K562 (cell line): ENCODE data around the gene C19orf47. TPM values are rescaled to one million over a fixed set of nuclear protein-coding genes. Genes with fewer than 3 reads are reported as not detected.
A peak's percentile ranks its signal among the peaks of the same experiment; 100 is the strongest.

ENCODE experiments used
- ATF1 ChIP-seq, 2 experiments: fragments of 450-650 bp in 1 of 2; IDR thresholded peaks; 2 replicates each; pipeline ENCODE4 v1.6.1; 2016; ENCODE audit warnings: missing compliant biosample characterization in 1 of 2, missing genetic modification characterization in 1 of 2
- ATF4 ChIP-seq: fragments of 450-650 bp; formaldehyde crosslinking; IDR thresholded peaks from 2 replicates; pipeline ENCODE4 v1.4.0; 2022; ENCODE audit warnings: mild to moderate bottlenecking, moderate library complexity
- E2F1 ChIP-seq: sonication (generic); formaldehyde crosslinking; IDR thresholded peaks from 2 replicates; pipeline ENCODE4 v1.8.1; 2023; ENCODE audit warnings: mild to moderate bottlenecking, missing genetic modification reagents, moderate library complexity
- FOXP4 ChIP-seq: sonication (generic); formaldehyde crosslinking; IDR thresholded peaks from 2 replicates; pipeline ENCODE4 v1.8.0; 2022; ENCODE audit warnings: mild to moderate bottlenecking, missing genetic modification reagents, borderline replicate concordance
- FUS ChIP-seq: fragments of 200-400 bp; formaldehyde crosslinking; optimal IDR thresholded peaks from 2 replicates; pipeline ENCODE3; 2017; ENCODE audit warnings: low read depth, low read length
- GTF3C2 ChIP-seq: IDR thresholded peaks from 3 replicates; pipeline ENCODE4 v1.6.1; 2011; ENCODE audit warnings: borderline replicate concordance, mild to moderate bottlenecking, moderate library complexity; ENCODE audit not compliant: insufficient read length; ENCODE audit errors: extremely low read depth
- RBFOX2 ChIP-seq: fragments of 200-400 bp; formaldehyde crosslinking; IDR thresholded peaks from 2 replicates; pipeline ENCODE4 v1.6.1; 2017; ENCODE audit warnings: low read depth, mild to moderate bottlenecking, low read length, moderate library complexity
- RBM25 ChIP-seq: fragments of 200-400 bp; formaldehyde crosslinking; IDR thresholded peaks from 2 replicates; pipeline ENCODE4 v1.6.1; 2018; ENCODE audit warnings: low read length, low read depth, moderate library complexity; ENCODE audit not compliant: severe bottlenecking
- SIN3A ChIP-seq, 2 experiments: fragments of 150-350 bp in 1 of 2; IDR thresholded peaks; 2 replicates each; pipeline ENCODE4 v1.6.1; 2011 to 2016; ENCODE audit warnings: borderline replicate concordance in 2 of 2, low read depth in 2 of 2, low read length in 2 of 2, mild to moderate bottlenecking in 2 of 2, moderate library complexity in 2 of 2; ENCODE audit not compliant: control insufficient read depth in 1 of 2
- ZNF444 ChIP-seq: fragments of 250-450 bp; sonication (Bioruptor Pico); IDR thresholded peaks from 2 replicates; pipeline ENCODE4 v1.4.0; 2020; ENCODE audit warnings: mild to moderate bottlenecking, moderate library complexity
- ZNF778 ChIP-seq: fragments of 450-650 bp; formaldehyde crosslinking; IDR thresholded peaks from 2 replicates; pipeline ENCODE4 v1.4.0; 2020; ENCODE audit warnings: mild to moderate bottlenecking, moderate library complexity
- polyA plus RNA-seq, 8 experiments: library from polyadenylated mRNA; depleted of rRNA in 4 of 8; stranded (reverse) in 5 of 8; unstranded in 3 of 8; fragments of >200 nt; fragmentation: Nextera tagmentation in 2 of 8; fragmentation: Illumina TruSeq in 1 of 8; extraction: Ambion mirVana in 2 of 8; extraction: Trizol in 1 of 8; gene quantifications; 2 replicates each; pipeline versions ENCODE4 v1.2.1 to v1.2.3, GENCODE V29; 2011 to 2014; ENCODE audit warnings: inconsistent platforms in 1 of 8, missing spikeins in 1 of 8
- total RNA-seq, 7 experiments: library from RNA; depleted of rRNA in 6 of 7; stranded (reverse); fragments of >200 nt in 6 of 7; fragmentation: Illumina TruSeq in 2 of 7; extraction: Trizol in 2 of 7; gene quantifications; 2 replicates each; pipeline versions ENCODE4 v1.2.1 to v1.2.3, GENCODE V29; 2011 to 2021; ENCODE audit warnings: low replicate concordance in 1 of 7
- TF ChIP-seq, protein P1 (sequence below), 3 experiments: IDR thresholded peaks in 2 of 3; conservative IDR thresholded peaks in 1 of 3; 2 replicates each; pipeline ENCODE4 v1.5.1; 2011 to 2012; ENCODE audit warnings: low read length in 3 of 3, mild to moderate bottlenecking in 3 of 3, control low read depth in 2 of 3, improper control_type of control experiment in 1 of 3, inconsistent platforms in 1 of 3, low read depth in 1 of 3, mixed read lengths in 1 of 3, moderate library complexity in 1 of 3; ENCODE audit not compliant: insufficient read depth in 2 of 3

Gene C19orf47
- total and polyA plus RNA-seq, 9 of the 15 experiments (the other 6 are each of a cell fraction or from before 2014, with no cell fraction given): 0.08 to 26.1 (median 14.7) TPM

DNA sequence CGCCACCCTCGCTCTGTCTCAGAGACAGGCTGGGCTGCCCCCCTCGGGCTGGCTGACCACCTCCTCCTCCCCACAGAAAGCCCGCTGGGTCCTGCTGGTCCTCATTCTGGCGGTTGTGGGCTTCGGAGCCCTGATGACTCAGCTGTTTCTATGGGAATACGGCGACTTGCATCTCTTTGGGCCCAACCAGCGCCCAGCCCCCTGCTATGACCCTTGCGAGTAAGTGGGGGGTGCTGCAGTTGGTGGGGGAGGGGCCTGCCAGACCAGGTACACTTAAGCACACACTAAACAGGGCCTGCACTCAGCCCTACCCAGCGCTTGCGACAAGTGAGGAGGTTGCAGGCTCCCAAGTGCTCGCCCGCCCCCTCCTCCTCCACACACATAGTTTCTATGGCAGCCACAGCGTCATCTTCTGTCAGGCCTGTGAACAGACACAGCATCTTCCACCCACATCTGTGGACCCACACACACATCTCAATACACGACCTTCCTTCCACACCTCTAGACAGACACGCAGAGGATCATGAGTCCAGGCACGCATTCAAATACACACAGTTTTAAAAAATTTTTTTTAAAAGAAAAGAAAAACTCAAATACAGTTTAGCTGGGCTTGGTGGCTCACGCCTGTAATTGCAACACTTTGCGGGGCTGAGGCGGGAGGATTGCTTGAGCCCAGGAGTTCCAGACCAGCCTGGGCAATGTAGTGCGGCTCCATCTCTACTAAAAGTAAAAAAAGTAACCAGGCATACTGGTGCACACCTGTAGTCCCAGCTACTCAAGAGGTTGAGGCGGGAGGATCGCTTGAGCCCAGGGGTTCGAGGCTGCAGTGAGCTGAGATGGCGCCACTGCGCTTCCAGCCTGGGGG lies 18.7 kb upstream of the C19orf47 start (continued):
- TF ChIP-seq RBFOX2 (no peak), ZNF444 (CRISPR knock-in tag) (no peak), ATF4 (CRISPR knock-in tag) (no peak), FOXP4 (CRISPR knock-in tag) (no peak), FUS (no peak), E2F1 (CRISPR knock-in tag) (no peak), RBM25 (no peak), SIN3A (IDR thresholded peaks at IDR 0.05; ENCODE audit: borderline replicate concordance in 2 of 2, control insufficient read depth in 1 of 2, low read depth in 2 of 2, low read length in 2 of 2) (0 out of 4 replicates have a peak, but pooled peaks of 1 of the 2 experiments have one; percentile 30), GTF3C2 (no peak), ATF1 (CRISPR knock-in tag; IDR thresholded peaks at IDR 0.05) (no peak), ATF1 (tag; IDR thresholded peaks at IDR 0.05) (peak; percentile 63), ZNF778 (no peak)
- TF ChIP-seq, protein P1, sequence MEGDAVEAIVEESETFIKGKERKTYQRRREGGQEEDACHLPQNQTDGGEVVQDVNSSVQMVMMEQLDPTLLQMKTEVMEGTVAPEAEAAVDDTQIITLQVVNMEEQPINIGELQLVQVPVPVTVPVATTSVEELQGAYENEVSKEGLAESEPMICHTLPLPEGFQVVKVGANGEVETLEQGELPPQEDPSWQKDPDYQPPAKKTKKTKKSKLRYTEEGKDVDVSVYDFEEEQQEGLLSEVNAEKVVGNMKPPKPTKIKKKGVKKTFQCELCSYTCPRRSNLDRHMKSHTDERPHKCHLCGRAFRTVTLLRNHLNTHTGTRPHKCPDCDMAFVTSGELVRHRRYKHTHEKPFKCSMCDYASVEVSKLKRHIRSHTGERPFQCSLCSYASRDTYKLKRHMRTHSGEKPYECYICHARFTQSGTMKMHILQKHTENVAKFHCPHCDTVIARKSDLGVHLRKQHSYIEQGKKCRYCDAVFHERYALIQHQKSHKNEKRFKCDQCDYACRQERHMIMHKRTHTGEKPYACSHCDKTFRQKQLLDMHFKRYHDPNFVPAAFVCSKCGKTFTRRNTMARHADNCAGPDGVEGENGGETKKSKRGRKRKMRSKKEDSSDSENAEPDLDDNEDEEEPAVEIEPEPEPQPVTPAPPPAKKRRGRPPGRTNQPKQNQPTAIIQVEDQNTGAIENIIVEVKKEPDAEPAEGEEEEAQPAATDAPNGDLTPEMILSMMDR (IDR thresholded peaks at IDR 0.05 in 2 of 3, conservative IDR thresholded peaks at IDR 0.05 in 1 of 3; ENCODE audit: insufficient read depth in 2 of 3, low read depth in 1 of 3, low read length in 3 of 3): peak in 2 of 3 experiments; percentile 27 to 39; a peak in 2 of 6 replicates
